Mucosa of rectum (tissue), 2 donors: Measurements from ENCODE around the gene UCHL1.

Experiments
- H3K27ac ChIP-seq, 2 donors: one replicate each; pipeline ENCODE4 v1.7.0; 2013; ENCODE audit warnings: inconsistent platforms in 2 of 2, low read depth in 2 of 2, low read length in 2 of 2
- H3K27me3 ChIP-seq, 2 donors: one replicate each; pipeline ENCODE4 v1.7.0; 2013; ENCODE audit warnings: low read length in 2 of 2; ENCODE audit not compliant: control insufficient read depth in 2 of 2, insufficient read depth in 2 of 2
- H3K36me3 ChIP-seq, 2 donors: one replicate each; pipeline ENCODE4 v1.7.0; 2013; ENCODE audit warnings: low read length in 2 of 2; ENCODE audit not compliant: control insufficient read depth in 2 of 2, insufficient read depth in 2 of 2
- H3K4me1 ChIP-seq, 2 donors: one replicate each; pipeline ENCODE4 v1.7.0; 2013; ENCODE audit warnings: low read length in 2 of 2, mild to moderate bottlenecking in 1 of 2; ENCODE audit not compliant: control insufficient read depth in 2 of 2, insufficient read depth in 2 of 2
- H3K4me3 ChIP-seq, 2 donors: one replicate each; pipeline ENCODE4 v1.7.0; 2013; ENCODE audit warnings: low read length in 2 of 2
- H3K9ac ChIP-seq, 2 donors: one replicate each; pipeline ENCODE4 v1.7.0; 2013; ENCODE audit warnings: low read length in 2 of 2, low read depth in 1 of 2, mild to moderate bottlenecking in 1 of 2
- H3K9me3 ChIP-seq, 2 donors: one replicate each; pipeline ENCODE4 v1.7.0; 2013; ENCODE audit warnings: low read length in 2 of 2; ENCODE audit not compliant: control insufficient read depth in 2 of 2
- donor health status: healthy.
- donor health status: Normal muscosa, but diverticular disease.

Gene UCHL1

DNA sequence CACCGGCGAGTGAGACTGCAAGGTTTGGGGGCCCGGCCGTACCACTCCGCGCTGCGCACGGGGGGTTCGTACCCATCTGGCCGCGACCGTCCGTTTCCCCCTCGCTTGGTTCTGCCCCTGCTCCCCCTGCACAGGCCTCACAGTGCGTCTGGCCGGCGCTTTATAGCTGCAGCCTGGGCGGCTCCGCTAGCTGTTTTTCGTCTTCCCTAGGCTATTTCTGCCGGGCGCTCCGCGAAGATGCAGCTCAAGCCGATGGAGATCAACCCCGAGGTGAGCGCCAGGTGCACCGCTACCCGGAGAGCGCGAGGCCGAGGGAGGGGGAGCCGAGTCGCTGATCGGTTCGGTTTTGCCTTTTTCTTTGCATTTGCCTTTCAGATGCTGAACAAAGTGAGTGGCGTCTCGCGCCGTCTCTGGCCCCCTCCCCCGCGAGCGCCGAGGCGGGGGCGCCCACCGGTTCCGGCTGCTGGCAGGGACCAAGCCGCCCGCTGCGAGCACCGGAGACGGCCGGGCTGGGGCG, at the start of gene UCHL1:
UCHL1 (plus strand) TSS at position 189 of the 517 bp plus-strand sequence; CDS start at position 238, 49 bp downstream.
- no peaks in the 10 kb centered on the region for H3K36me3 ChIP-seq
- H3K9me3 ChIP-seq, result no peaks in the 10 kb centered on the region
- peak within 1 kb of the TSS; percentile 40 to 56 for H3K4me3 ChIP-seq
- H3K27ac ChIP-seq, result no peak within 1 kb of the TSS
- H3K27me3 ChIP-seq, result peaks cover 31 to 32% of the 10 kb centered on the region in 2 donors
- peaks cover 5 to 12% of the 10 kb centered on the region in 2 donors for H3K4me1 ChIP-seq
- H3K9ac ChIP-seq, result no peak within 1 kb of the TSS

DNA sequence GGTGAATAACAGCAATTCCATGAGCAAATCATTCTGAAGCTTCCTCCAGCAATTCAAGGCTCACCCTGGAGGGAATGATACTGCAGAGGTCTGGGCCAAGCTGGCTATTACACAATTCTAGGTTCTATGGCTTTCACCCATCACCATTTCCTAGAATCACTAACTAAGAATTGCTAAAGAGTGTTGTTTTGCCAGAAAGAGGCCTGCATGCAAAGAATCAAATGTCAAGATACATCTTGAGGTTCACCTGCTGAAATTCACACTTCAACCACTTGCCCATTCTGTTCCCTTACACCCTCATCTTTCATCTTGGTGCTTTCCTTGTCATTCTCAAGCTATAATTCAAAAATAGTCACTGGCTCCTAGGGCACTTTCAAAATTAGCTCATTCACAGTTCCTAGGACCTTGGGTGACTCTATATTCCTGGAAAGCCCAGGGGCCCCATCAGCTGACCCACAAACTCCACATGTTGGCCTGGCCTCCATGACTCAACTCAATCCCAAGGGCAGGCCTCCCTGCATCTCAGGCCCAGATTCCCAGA, 49.4 kb upstream of the UCHL1 start:
- Histone ChIP-seq H3K27me3 (no peaks in the 10 kb centered on the region), H3K9me3 (no peaks in the 10 kb centered on the region), H3K9ac (no peak overlapping the region), H3K4me1 (peaks cover 5 to 16% of the 10 kb centered on the region in 2 donors), H3K27ac (no peak overlapping the region), H3K4me3 (no peak overlapping the region), H3K36me3 (no peaks in the 10 kb centered on the region)

DNA sequence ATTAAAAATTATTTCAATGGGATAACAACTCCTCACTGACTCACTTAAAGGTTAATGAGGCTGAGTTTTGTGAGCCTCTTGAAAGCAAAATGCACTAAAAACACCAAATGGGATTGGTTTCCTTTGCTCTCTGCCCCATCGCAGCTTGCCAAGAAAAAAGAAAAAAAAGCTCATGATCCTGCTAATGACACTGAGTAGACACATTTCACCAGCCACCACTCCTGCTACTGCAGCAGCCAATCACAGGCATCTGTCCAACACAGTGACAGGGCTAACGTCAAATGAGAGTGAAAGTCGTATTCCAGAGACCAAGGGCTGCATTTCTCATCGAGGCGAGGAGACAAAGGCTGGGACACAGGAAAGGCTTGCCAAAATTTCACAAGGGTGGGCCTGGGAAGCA, 47.5 kb upstream of the UCHL1 start:
- H3K4me1 ChIP-seq, result peaks cover 9 to 16% of the 10 kb centered on the region in 2 donors
- H3K4me3 ChIP-seq, result peak overlapping the region; percentile 45 to 70
- no peaks in the 10 kb centered on the region for H3K36me3 ChIP-seq
- H3K9ac ChIP-seq, result no peak overlapping the region
- no peaks in the 10 kb centered on the region for H3K27me3 ChIP-seq
- no peaks in the 10 kb centered on the region for H3K9me3 ChIP-seq
- H3K27ac ChIP-seq, result peak overlapping the region in 1 of 2 donors; percentile 69

DNA sequence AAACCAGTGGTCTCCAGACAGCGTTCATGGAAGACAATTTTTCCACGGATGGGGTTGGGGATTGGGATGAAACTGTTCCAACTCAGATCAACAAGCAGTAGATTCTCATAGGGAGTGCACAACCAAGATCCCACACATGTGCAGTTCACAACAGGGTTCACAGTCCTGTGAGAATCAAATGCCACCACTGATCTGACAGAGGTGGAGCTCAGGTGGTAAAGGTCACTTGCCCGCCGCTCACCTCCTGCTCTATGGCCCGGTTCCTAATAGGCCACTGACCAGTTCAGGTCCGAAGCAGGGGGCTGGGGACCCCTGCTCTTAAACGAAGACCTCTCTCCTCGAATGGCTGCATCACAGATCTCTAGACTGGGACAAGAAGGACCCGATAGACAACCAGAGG, 46.8 kb upstream of the UCHL1 start:
- H3K27me3 ChIP-seq, result no peaks in the 10 kb centered on the region
- H3K4me1 ChIP-seq, result peaks cover 9 to 15% of the 10 kb centered on the region in 2 donors
- no peak overlapping the region for H3K9ac ChIP-seq
- peak overlapping the region; percentile 45 to 70 for H3K4me3 ChIP-seq
- no peaks in the 10 kb centered on the region for H3K36me3 ChIP-seq
- H3K9me3 ChIP-seq, result no peaks in the 10 kb centered on the region
- H3K27ac ChIP-seq, result peak overlapping the region in 1 of 2 donors; percentile 69

DNA sequence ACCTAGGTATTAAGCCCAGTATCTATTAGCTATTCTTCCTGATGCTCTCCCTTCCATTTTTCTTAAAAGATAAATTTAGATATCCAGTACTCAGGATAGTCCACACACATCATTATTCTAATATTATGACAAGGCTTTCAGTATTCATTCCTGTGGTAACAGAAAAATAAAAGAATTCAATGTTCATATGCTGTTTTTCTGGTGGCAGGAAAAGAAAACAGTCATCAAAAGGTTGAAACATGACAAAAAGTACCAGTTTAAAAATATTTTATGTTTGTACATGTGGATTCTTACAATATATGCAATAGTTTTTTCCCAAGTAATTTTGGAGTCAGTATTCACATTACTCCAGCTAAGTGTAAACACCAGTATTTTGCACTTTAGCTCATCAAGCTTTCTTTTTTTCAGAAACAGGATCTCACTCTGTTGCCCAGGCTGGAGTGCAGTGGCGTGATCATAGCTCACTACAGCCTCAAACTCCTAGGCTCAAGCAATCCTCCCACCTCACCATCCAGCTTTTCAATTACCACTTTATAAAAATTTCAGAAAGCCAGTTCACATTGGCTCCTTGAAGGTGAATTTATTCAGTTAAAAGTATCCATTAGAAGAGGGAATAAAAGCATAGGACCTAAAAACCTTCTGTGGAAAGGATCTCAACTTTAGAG, 44.6 kb upstream of the UCHL1 start:
- Histone ChIP-seq H3K27ac (no peak overlapping the region), H3K4me1 (peaks cover 16 to 21% of the 10 kb centered on the region in 2 donors), H3K36me3 (no peaks in the 10 kb centered on the region), H3K9ac (no peak overlapping the region), H3K4me3 (peak overlapping the region in 1 of 2 donors; percentile 85), H3K9me3 (no peaks in the 10 kb centered on the region), H3K27me3 (no peaks in the 10 kb centered on the region)

DNA sequence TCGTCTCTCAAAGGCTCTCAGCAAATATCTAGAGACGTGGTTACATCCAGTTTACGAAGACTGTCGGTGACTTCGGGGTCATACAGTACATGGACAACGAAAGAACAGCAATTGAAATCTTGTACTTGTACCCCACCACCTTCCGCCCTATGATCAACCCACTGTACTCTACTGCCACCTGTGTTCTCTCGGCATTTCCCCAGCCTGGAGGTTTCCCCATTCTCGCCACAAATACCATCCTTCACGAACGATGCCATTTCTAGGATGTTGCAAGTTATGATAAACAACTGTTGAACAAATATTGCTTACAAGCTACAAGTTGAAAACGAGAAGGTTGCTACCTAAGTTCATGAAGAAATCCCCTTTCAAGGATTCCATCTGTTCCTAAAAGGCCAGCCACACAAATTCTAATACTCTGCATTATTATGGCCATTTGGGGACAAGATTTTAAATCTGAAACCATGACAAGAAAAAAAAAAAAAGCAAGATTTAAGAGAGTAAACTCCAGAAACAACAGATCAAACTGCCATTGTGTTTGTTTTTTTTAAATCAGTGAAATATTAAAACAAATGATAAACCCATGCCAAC, 44.0 kb upstream of the UCHL1 start:
- Histone ChIP-seq H3K4me1 (peaks cover 16 to 21% of the 10 kb centered on the region in 2 donors), H3K9ac (no peak overlapping the region)

DNA sequence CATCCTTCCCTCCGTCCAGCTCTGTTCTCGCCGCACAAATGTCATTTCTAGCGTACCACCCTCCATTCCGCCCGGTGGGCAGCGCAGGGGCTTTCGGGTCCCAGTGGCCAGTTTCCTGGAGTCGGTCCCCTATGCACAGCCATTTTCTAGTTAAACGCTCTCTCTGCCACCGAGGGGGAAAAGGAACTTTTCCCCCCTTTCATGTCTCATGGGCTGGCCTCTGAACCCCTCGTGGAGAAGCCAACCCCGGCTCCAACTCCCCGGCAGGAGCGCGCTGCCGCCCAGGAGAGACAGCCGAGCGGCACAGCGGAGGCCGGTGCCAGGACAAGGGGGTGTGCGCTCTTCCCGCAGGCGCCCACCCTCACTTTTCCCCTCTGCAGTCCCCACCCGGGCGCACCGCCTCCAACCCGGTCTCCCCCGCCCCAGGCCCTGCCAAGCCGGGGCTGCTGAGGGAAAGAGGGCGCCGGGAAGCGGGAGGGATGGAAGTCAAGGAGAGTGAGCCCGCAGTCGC, 43.0 kb upstream of the UCHL1 start:
- Histone ChIP-seq H3K27me3 (no peaks in the 10 kb centered on the region), H3K27ac (peak overlapping the region; percentile 79 to 80), H3K36me3 (no peaks in the 10 kb centered on the region), H3K9ac (peak overlapping the region; percentile 60 to 76), H3K9me3 (no peaks in the 10 kb centered on the region), H3K4me3 (peak overlapping the region; percentile 79 to 85), H3K4me1 (peaks cover 16 to 21% of the 10 kb centered on the region in 2 donors)

More for the DNA sequence above, 44.0 kb upstream of the UCHL1 start:
- Histone ChIP-seq H3K36me3 (no peaks in the 10 kb centered on the region), H3K9me3 (no peaks in the 10 kb centered on the region), H3K27me3 (no peaks in the 10 kb centered on the region), H3K4me3 (peak overlapping the region; percentile 79 to 85), H3K27ac (no peak overlapping the region)

DNA sequence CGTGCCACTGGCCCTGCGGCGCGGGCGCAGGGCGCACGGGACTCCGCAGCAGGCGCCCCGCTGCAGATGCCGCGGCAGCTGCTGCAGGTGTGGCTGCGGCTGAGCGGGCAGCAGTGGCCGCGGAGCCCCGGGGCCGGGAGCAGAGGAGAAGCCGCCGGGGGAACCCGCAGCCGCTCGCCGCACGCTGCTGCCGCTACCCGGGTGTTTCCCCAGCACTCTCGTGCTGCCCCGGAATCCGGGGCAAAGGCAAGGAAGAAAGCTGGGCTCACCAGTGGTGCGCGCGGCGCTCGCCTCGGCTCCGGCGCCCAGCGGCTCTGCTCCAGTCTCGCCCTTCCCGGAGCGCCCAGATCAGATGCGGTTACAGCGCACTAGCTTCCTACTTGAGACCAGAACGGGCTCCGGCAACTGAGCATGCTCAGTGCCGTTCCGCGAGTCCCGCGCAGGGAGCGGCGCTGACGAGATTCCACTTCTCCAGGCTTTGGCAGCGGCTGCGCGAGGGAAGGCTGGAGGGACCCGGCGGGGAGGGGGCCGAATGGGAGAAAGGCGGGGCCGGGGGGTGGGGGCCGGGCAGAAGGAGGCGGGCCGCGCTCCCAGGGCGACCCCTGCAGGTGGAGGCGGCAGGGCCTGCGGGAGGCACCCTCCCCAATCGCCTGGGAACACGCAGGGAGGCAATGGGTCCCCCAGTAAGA, 42.4 kb upstream of the UCHL1 start, which contains the start of gene APBB2:
APBB2 (minus strand) TSS at position 407 of the 689 bp plus-strand sequence. CDS start 181,288 bp downstream, outside the sequence.
- H3K36me3 ChIP-seq, result no peaks in the 10 kb centered on the region
- no peaks in the 10 kb centered on the region for H3K27me3 ChIP-seq
- peak within 1 kb of the TSS; percentile 79 to 80 for H3K27ac ChIP-seq
- H3K9me3 ChIP-seq, result no peaks in the 10 kb centered on the region
- peaks cover 16 to 21% of the 10 kb centered on the region in 2 donors for H3K4me1 ChIP-seq
- peak within 1 kb of the TSS; percentile 79 to 90 for H3K4me3 ChIP-seq
- H3K9ac ChIP-seq, result peak within 1 kb of the TSS; percentile 63 to 76

DNA sequence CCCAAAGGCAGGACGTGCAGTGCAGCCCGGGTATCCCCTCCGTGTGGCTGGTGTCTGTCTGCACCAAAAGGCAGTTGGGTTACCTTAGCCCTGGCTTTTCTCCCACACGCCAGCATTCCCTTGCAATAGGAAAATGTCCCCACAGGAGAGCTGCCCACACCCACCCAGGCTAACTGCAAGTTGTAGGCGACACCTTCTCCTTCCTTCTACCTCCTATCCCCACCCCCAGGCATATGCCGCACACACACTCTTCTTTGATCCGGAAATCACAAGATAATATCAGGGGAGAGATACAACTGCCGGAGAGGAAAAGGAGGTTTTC, 41.9 kb upstream of the UCHL1 start:
- peak overlapping the region; percentile 46 to 90 for H3K4me3 ChIP-seq
- H3K27me3 ChIP-seq, result no peaks in the 10 kb centered on the region
- peaks cover 16 to 18% of the 10 kb centered on the region in 2 donors for H3K4me1 ChIP-seq
- no peaks in the 10 kb centered on the region for H3K36me3 ChIP-seq
- peak overlapping the region; percentile 73 to 80 for H3K27ac ChIP-seq
- no peaks in the 10 kb centered on the region for H3K9me3 ChIP-seq
- H3K9ac ChIP-seq, result peak overlapping the region in 1 of 2 donors; percentile 16
